Measurements from ENCODE around the gene IDH3A. TPM values are rescaled to one million over a fixed set of nuclear protein-coding genes. Genes with fewer than 3 reads are reported as not detected.

Gene IDH3A
- total RNA-seq, 1 donor from 2014 or later: 60.2 TPM

DNA sequence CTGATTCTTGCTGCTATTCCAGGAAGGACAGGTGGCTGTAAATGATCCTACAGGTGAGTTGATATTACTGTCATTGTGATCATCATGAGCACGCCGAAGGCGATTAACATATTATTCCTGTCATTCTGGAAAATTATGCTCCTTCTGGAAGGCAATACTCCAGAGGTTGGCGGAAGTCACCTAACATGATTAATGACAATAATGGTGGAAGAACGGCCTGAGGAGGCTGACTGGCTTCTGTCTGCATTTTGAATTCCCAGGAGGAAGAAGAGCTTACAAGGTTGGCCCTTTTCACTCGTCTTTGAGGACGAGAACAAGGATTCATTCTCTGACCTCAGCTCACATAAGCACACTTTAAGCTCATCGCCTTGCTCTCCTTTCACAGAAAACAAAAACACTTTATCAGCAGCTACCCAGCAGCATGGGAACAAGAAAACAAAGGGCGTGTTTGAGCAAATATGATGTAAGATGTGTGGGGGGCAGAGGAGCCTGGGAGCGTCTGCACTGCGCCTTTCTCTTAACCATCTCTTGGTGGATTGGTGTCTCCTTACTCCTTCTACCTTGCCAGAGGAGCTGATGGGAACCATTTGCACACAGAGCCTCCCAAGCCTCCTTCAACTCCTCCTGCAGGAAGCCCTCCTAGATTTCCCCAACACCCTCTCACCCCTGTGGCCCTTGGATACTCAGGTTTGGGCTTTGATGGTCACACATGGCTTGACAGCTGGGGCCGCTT is 62.2 kb downstream of the IDH3A start:
- DNase-seq (ENCODE audit: extremely low spot score in 2 of 2): peak; percentile 16 to 20
- intact Hi-C loops (cut with DNase I): no loop called here
- Histone ChIP-seq H3K4me3 (no peak overlapping the region), H3K27me3 (no peaks in the 10 kb centered on the region), H3K4me1 (peaks cover 63% of the 10 kb centered on the region), H3K9me3 (no peaks in the 10 kb centered on the region), H3K27ac (no peak overlapping the region), H3K36me3 (no peaks in the 10 kb centered on the region)
- no peak for TF ChIP-seq POLR2AphosphoS5 (IDR thresholded peaks at IDR 0.05; ENCODE audit: insufficient read depth in 1 of 2, low read depth in 1 of 2)
- TF ChIP-seq, protein P1, sequence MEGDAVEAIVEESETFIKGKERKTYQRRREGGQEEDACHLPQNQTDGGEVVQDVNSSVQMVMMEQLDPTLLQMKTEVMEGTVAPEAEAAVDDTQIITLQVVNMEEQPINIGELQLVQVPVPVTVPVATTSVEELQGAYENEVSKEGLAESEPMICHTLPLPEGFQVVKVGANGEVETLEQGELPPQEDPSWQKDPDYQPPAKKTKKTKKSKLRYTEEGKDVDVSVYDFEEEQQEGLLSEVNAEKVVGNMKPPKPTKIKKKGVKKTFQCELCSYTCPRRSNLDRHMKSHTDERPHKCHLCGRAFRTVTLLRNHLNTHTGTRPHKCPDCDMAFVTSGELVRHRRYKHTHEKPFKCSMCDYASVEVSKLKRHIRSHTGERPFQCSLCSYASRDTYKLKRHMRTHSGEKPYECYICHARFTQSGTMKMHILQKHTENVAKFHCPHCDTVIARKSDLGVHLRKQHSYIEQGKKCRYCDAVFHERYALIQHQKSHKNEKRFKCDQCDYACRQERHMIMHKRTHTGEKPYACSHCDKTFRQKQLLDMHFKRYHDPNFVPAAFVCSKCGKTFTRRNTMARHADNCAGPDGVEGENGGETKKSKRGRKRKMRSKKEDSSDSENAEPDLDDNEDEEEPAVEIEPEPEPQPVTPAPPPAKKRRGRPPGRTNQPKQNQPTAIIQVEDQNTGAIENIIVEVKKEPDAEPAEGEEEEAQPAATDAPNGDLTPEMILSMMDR (IDR thresholded peaks at IDR 0.05): no peak

DNA sequence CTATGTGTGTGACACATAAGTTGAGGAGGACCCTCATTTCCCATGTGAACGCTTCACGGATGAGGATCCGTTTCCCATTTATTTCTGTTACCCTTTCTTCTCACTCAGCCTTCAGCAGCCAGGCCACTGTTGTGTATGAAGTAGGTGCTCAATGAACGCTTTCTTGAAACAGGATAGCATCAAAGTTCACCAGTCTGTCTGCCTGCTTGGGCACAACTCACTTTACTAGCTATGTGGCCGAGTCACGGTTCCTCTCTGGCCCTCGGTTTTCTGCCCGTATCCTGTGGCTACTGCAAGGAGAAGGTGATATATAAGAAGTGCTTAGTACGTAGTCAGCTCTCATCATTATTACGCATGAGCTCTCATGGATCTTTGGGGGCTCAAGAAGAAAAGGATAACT is 62.8 kb downstream of the IDH3A start:
- TF ChIP-seq POLR2AphosphoS5 (IDR thresholded peaks at IDR 0.05; ENCODE audit: insufficient read depth in 1 of 2, low read depth in 1 of 2): no peak
- no peak for TF ChIP-seq POLR2A (IDR thresholded peaks at IDR 0.05)
- TF ChIP-seq, protein P1 (IDR thresholded peaks at IDR 0.05): no peak
- Histone ChIP-seq H3K36me3 (no peaks in the 10 kb centered on the region), H3K9me3 (no peaks in the 10 kb centered on the region), H3K4me1 (peaks cover 63% of the 10 kb centered on the region), H3K27ac (no peak overlapping the region), H3K4me3 (no peak overlapping the region), H3K27me3 (no peaks in the 10 kb centered on the region)
- peak in 1 of 2 donors; percentile 40 for DNase-seq (ENCODE audit: extremely low spot score in 2 of 2)
- intact Hi-C loops (cut with DNase I): no loop called here

DNA sequence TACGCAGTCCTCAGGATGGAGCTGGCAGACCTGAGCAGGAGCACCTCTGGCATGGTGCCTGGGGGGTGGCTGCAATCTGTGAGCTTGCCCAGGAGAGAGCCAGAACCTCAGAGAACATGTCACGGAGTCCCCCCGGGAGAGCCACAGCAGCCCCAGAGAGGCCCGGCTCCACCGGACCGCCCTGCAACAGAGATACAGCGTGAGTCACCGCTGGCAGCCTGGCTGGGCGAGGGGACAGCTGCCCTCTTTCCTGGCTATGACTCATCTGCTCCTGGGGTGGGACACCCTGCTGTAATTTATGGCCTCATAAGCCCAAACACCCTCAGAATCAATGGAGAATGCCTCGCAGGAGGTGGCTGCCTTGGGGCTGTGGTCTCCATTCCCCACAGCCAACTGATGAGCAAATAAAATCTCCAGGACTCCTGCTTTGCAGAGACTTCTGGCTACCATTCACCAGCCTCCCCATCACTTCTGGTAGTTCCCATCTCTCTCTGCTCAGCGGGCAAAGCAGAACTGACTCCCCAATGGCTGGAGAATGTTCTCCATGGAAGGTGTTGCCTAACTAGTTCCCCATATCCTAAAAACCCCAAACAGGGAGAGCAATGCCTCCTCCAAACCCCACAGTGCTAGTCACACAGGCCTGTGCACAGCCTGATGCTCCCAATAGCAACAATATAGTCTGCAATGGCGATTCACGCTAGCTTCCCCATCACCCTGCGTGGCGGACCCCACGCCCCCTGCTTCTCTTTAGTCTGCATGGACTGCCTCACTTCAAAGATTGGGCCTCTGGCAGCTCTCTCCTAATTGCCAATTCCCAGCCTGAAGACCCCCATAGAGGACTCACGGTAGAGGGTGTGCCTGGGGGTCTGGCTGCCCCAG is 63.6 kb downstream of the IDH3A start:
- no peak overlapping the region for H3K27ac ChIP-seq
- no peaks in the 10 kb centered on the region for H3K27me3 ChIP-seq
- H3K36me3 ChIP-seq: no peaks in the 10 kb centered on the region
- intact Hi-C loops (cut with DNase I): no loop called here
- TF ChIP-seq, protein P1 (IDR thresholded peaks at IDR 0.05): no peak
- peak in 1 of 2 donors; percentile 44 for TF ChIP-seq POLR2AphosphoS5 (IDR thresholded peaks at IDR 0.05; ENCODE audit: insufficient read depth in 1 of 2, low read depth in 1 of 2)
- no peak overlapping the region for H3K4me3 ChIP-seq
- peaks cover 56% of the 10 kb centered on the region for H3K4me1 ChIP-seq
- DNase-seq (ENCODE audit: extremely low spot score in 2 of 2): peak in 1 of 2 donors; percentile 91
- no peaks in the 10 kb centered on the region for H3K9me3 ChIP-seq

DNA sequence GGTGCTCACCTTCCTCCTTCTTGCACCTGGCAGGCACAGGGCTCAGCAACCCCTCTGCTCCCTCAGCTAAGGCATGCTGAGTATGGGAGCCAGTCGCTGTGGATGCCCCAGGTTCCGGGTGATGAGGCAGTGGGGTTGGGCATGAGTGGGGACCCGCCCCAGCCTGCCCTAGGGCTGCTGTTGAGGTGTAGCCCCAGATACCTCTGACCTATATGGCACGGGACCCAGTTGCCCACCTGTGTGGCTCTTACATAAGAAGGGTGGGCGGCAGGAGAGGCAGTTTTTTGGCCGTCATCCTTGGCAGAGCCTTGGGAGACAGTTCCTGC is 64.2 kb downstream of the IDH3A start:
- peaks cover 56% of the 10 kb centered on the region for H3K4me1 ChIP-seq
- no peaks in the 10 kb centered on the region for H3K9me3 ChIP-seq
- peak in 1 of 2 donors; percentile 87 for DNase-seq (ENCODE audit: extremely low spot score in 2 of 2)
- TF ChIP-seq POLR2A (IDR thresholded peaks at IDR 0.05): no peak
- no peak for TF ChIP-seq POLR2AphosphoS5 (IDR thresholded peaks at IDR 0.05; ENCODE audit: insufficient read depth in 1 of 2, low read depth in 1 of 2)
- TF ChIP-seq, protein P1 (IDR thresholded peaks at IDR 0.05): no peak
- no peaks in the 10 kb centered on the region for H3K27me3 ChIP-seq
- intact Hi-C loops (cut with DNase I): no loop called here
- no peak overlapping the region for H3K4me3 ChIP-seq
- H3K36me3 ChIP-seq: no peaks in the 10 kb centered on the region
- H3K27ac ChIP-seq: no peak overlapping the region

DNA sequence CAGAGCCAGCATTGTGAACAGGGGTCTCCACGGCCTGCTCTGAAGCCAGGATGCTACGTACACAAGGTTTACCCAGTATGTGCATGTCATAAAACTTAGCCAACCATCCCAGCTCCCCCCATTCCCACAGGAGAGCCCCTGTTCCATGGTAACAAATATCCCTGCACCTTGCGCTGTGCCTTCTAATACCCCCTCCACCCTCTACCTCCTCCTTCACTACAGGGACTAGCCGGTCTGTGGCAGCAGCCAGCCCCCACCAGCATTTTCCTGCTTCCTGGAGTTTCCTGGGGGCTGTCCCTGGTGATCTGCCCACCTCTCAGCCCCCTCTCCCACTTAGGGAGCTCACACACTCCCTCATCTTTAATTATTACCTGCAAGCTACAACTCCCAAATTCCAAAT is 64.8 kb downstream of the IDH3A start:
- Histone ChIP-seq H3K4me3 (no peak overlapping the region), H3K27me3 (no peaks in the 10 kb centered on the region), H3K27ac (no peak overlapping the region), H3K9me3 (no peaks in the 10 kb centered on the region), H3K4me1 (peaks cover 56% of the 10 kb centered on the region), H3K36me3 (no peaks in the 10 kb centered on the region)
- intact Hi-C loops (cut with DNase I): no loop called here
- TF ChIP-seq, protein P1 (IDR thresholded peaks at IDR 0.05): no peak
- TF ChIP-seq POLR2A (IDR thresholded peaks at IDR 0.05) (no peak), POLR2AphosphoS5 (IDR thresholded peaks at IDR 0.05; ENCODE audit: insufficient read depth in 1 of 2, low read depth in 1 of 2) (no peak)
- peak in 1 of 2 donors; percentile 81 for DNase-seq (ENCODE audit: extremely low spot score in 2 of 2)
